Neural cell (in vitro differentiated cells): ENCODE results near the gene LPAR1.

Experiments used
- CTCF ChIP-seq: fragments of 450-650 bp; IDR thresholded peaks from 2 replicates; pipeline ENCODE4 v1.5.1; 2014; ENCODE audit warnings: antibody characterized with exemption, mild to moderate bottlenecking, moderate library complexity; ENCODE audit not compliant: poor library complexity, severe bottlenecking
- EP300 ChIP-seq: fragments of 450-650 bp; conservative IDR thresholded peaks from 2 replicates; pipeline ENCODE4 v1.6.1; 2014; ENCODE audit warnings: antibody characterized with exemption, mild to moderate bottlenecking, moderate library complexity; ENCODE audit not compliant: poor library complexity, severe bottlenecking
- EZH2 ChIP-seq: fragments of 200-600, 300-800 bp; shearing (Covaris generic), sonication (generic); IDR thresholded peaks from 2 replicates; pipeline ENCODE4 v1.6.1; 2014; ENCODE audit warnings: antibody characterized with exemption, low read length, borderline replicate concordance, mild to moderate bottlenecking; ENCODE audit not compliant: insufficient read depth, poor library complexity, severe bottlenecking
- POLR2AphosphoS5 ChIP-seq: IDR thresholded peaks from 2 replicates; pipeline ENCODE4 v1.6.1; 2012
- RAD21 ChIP-seq: fragments of 450-650 bp; conservative IDR thresholded peaks from 2 replicates; pipeline ENCODE4 v1.6.1; 2014; ENCODE audit warnings: antibody characterized with exemption, mild to moderate bottlenecking, moderate library complexity
- SMC3 ChIP-seq: fragments of 450-650 bp; conservative IDR thresholded peaks from 2 replicates; pipeline ENCODE4 v1.6.1; 2014; ENCODE audit warnings: antibody characterized with exemption, mild to moderate bottlenecking, moderate library complexity; ENCODE audit not compliant: poor library complexity
- TAF1 ChIP-seq: IDR thresholded peaks from 2 replicates; pipeline ENCODE4 v1.6.1; 2012; ENCODE audit warnings: low read depth

- TF ChIP-seq CTCF, result no peak
- no peak for TF ChIP-seq POLR2AphosphoS5
- TF ChIP-seq EP300, result no peak
- TF ChIP-seq EZH2, result no peak
- no peak for TF ChIP-seq RAD21
- no peak for TF ChIP-seq SMC3
- no peak for TF ChIP-seq TAF1
These were observed 109.7 kb downstream of the LPAR1 start for GRCh38 chr9:110928599-110928998.
